HT-29 (cell line): ENCODE results near the gene PLXND1. TPM values are rescaled to one million over a fixed set of nuclear protein-coding genes. Genes with fewer than 3 reads are reported as not detected.

Experiments
- DNase-seq: peaks from one replicate; pipeline ENCODE4 v3.0.0-alpha.2; 2015; ENCODE audit warnings: low spot score
- total RNA-seq: library from RNA; depleted of rRNA; stranded (reverse); fragments of >200 nt; shearing (Covaris generic); gene quantifications from 2 replicates; pipeline ENCODE4 v1.2.3, GENCODE V29; 2014

Gene PLXND1
- total RNA-seq, 1 experiment from 2014 or later = 30.5 TPM

GRCh38 chr3:129602730-129603560 lies 3.5 kb downstream of the PLXND1 start:
- no peak for DNase-seq

- DNase-seq = no peak
These were observed 4.2 kb downstream of the PLXND1 start for GRCh38 chr3:129602309-129602708.

- DNase-seq = no peak
These were observed 4.8 kb downstream of the PLXND1 start for GRCh38 chr3:129601713-129602112.

GRCh38 chr3:129600348-129600747 lies 6.1 kb downstream of the PLXND1 start:
- DNase-seq = no peak

GRCh38 chr3:129599607-129600006 lies 6.9 kb downstream of the PLXND1 start:
- DNase-seq = no peak

- DNase-seq = no peak
These were observed 7.4 kb downstream of the PLXND1 start for GRCh38 chr3:129599073-129599472.

GRCh38 chr3:129598484-129598883 lies 8.0 kb downstream of the PLXND1 start:
- no peak for DNase-seq

- DNase-seq = no peak
These were observed 8.5 kb downstream of the PLXND1 start for GRCh38 chr3:129598000-129598381.

- DNase-seq = peak; percentile 38
These were observed 9.1 kb downstream of the PLXND1 start for GRCh38 chr3:129597087-129597999.

- peak; percentile 48 for DNase-seq
These were observed 10.0 kb downstream of the PLXND1 start for GRCh38 chr3:129596194-129597086.

- DNase-seq = no peak
These were observed 10.8 kb downstream of the PLXND1 start for GRCh38 chr3:129595544-129596193.

GRCh38 chr3:129594907-129595390 lies 11.5 kb downstream of the PLXND1 start:
- DNase-seq = no peak

GRCh38 chr3:129594409-129594808 lies 12.1 kb downstream of the PLXND1 start:
- no peak for DNase-seq

GRCh38 chr3:129593595-129594339 lies 12.7 kb downstream of the PLXND1 start:
- DNase-seq = peak; percentile 74

- no peak for DNase-seq
These were observed 13.3 kb downstream of the PLXND1 start for GRCh38 chr3:129593230-129593594.

- no peak for DNase-seq
These were observed 13.9 kb downstream of the PLXND1 start for GRCh38 chr3:129592381-129593131.

- DNase-seq = no peak
These were observed 14.5 kb downstream of the PLXND1 start for GRCh38 chr3:129591932-129592331.

- no peak for DNase-seq
These were observed 16.3 kb downstream of the PLXND1 start for GRCh38 chr3:129590215-129590614.

GRCh38 chr3:129587566-129588210 lies 18.8 kb downstream of the PLXND1 start:
- no peak for DNase-seq
